Right lobe of liver (tissue), 4 donors: ENCODE measurements around the gene LARP4B.

Experiments used
- CTCF ChIP-seq, 4 donors: fragments of 200-600 bp in 3 of 4; fragments of 450-650 bp in 1 of 4; IDR thresholded peaks; one replicate each; pipeline versions ENCODE4 v1.5.1 to v1.8.0; 2016 to 2022; ENCODE audit warnings: antibody characterized with exemption in 4 of 4, mild to moderate bottlenecking in 2 of 4
- POLR2A ChIP-seq: fragments of 450-650 bp; IDR thresholded peaks from one replicate; pipeline ENCODE4 v1.6.1; 2017; ENCODE audit warnings: antibody characterized with exemption, mild to moderate bottlenecking
- donor health status: DM: no; HTN: no; CAD: no.
- donor health status: DM: no; HTN: no; CAD: no.
- donor health status: DM: no; HTN: yes; CAD: no.

- TF ChIP-seq CTCF (IDR thresholded peaks at IDR 0.05) (no peak), POLR2A (no peak)
Observed at GRCh38 chr10:767794-768193, 163.7 kb downstream of the LARP4B start.
